Common myeloid progenitor, CD34-positive (primary cell): Measurements from ENCODE around the gene A1BG.

ENCODE experiments used
- CTCF ChIA-PET: fragments of 350-600 bp; sonication (Branson Sonifier 250); formaldehyde crosslinking; loops from one replicate; lab custom pipeline; 2021; ENCODE audit warnings: antibody characterized with exemption; lab: Charles Lee
- POLR2A ChIA-PET: fragments of 350-600 bp; sonication (Branson Sonifier 250); formaldehyde crosslinking; loops from one replicate; lab custom pipeline; 2021; ENCODE audit warnings: antibody characterized with exemption; lab: Charles Lee
- DNase-seq, 3 donors: peaks; one replicate each; pipeline versions ENCODE4 v3.0.0 to v3.0.0-alpha.2; 2013
- H3K27ac ChIP-seq, 2 experiments: 1 replicate in 1 of 2; 2 replicates in 1 of 2; pipeline ENCODE4 v1.7.0; 2013; ENCODE audit warnings: inconsistent platforms in 2 of 2, low read length in 2 of 2, mild to moderate bottlenecking in 2 of 2, low read depth in 1 of 2, moderate library complexity in 1 of 2; ENCODE audit not compliant: severe bottlenecking in 2 of 2, insufficient read depth in 1 of 2, poor library complexity in 1 of 2
- H3K27me3 ChIP-seq, 5 experiments: replicated peaks in 2 of 5; 1 replicate in 3 of 5; 2 replicates in 2 of 5; pipeline versions ENCODE4 v1.6.1 to v1.7.0; 2013; ENCODE audit warnings: low read length in 4 of 5, mild to moderate bottlenecking in 2 of 5, moderate library complexity in 2 of 5, inconsistent platforms in 1 of 5; ENCODE audit not compliant: insufficient read depth in 5 of 5, control insufficient read depth in 4 of 5
- H3K36me3 ChIP-seq, 4 experiments: 1 replicate in 2 of 4; 2 replicates in 2 of 4; pipeline versions ENCODE4 v1.6.1 to v1.7.0; 2013; ENCODE audit warnings: low read length in 3 of 4, control low read depth in 1 of 4, mild to moderate bottlenecking in 1 of 4; ENCODE audit not compliant: control insufficient read depth in 4 of 4, insufficient read depth in 4 of 4
- H3K4me1 ChIP-seq, 4 experiments: 1 replicate in 3 of 4; 2 replicates in 1 of 4; pipeline versions ENCODE4 v1.6.1 to v1.7.1; 2013; ENCODE audit warnings: low read length in 3 of 4, mild to moderate bottlenecking in 3 of 4, control low read depth in 1 of 4, inconsistent platforms in 1 of 4, moderate library complexity in 1 of 4; ENCODE audit not compliant: control insufficient read depth in 4 of 4, insufficient read depth in 4 of 4; ENCODE audit errors: control extremely low read depth in 1 of 4
- H3K4me3 ChIP-seq, 7 experiments: 1 replicate in 4 of 7; 2 replicates in 3 of 7; pipeline versions ENCODE4 v1.5.1 to v1.7.0; 2013; ENCODE audit warnings: mild to moderate bottlenecking in 7 of 7, low read length in 6 of 7, moderate library complexity in 6 of 7, inconsistent platforms in 2 of 7, low read depth in 2 of 7, control low read depth in 1 of 7; ENCODE audit not compliant: insufficient read depth in 4 of 7, control insufficient read depth in 1 of 7; ENCODE audit errors: extremely low read depth in 1 of 7
- H3K9me3 ChIP-seq, 5 experiments: 1 replicate in 4 of 5; 2 replicates in 1 of 5; pipeline versions ENCODE4 v1.6.1 to v1.7.1; 2013; ENCODE audit warnings: low read length in 4 of 5, mild to moderate bottlenecking in 2 of 5, inconsistent platforms in 1 of 5, low read depth in 1 of 5, moderate library complexity in 1 of 5; ENCODE audit not compliant: control insufficient read depth in 4 of 5, insufficient read depth in 2 of 5; ENCODE audit errors: control extremely low read depth in 1 of 5
- WGBS: methylation state at CpG from one replicate; pipeline ENCODE4 v1.1.5; 2013; ENCODE audit not compliant: insufficient coverage; 5-methylcytosine and 5-hydroxymethylcytosine counted together

The A1BG gene

GRCh38 chr19:58325311-58326022 is 27.8 kb downstream of the A1BG start:
- 96% methylated on average over 4 of the region's 6 CpGs for whole genome bisulfite sequencing
- POLR2A ChIA-PET: interaction anchor here (1.2 kb wide), 1 partner anchor 21 kb away, joined by 3 read pairs; no protein-coding TSS in a partner anchor
- DNase-seq: no peak

GRCh38 chr19:58319241-58319640 is 34.1 kb downstream of the A1BG start:
- no peak overlapping the region for H3K27ac ChIP-seq
- no peaks in the 10 kb centered on the region for H3K4me1 ChIP-seq
- ChIA-PET POLR2A (no interaction called here), CTCF (no interaction called here)
- no peak overlapping the region for H3K4me3 ChIP-seq
- H3K27me3 ChIP-seq: no peaks in the 10 kb centered on the region
- peaks cover 0 to 10% (median 1%) of the 10 kb centered on the region in 5 experiments for H3K9me3 ChIP-seq
- 96% methylated on average over 10 of the region's 10 CpGs for WGBS
- peaks cover 6 to 34% (median 21%) of the 10 kb centered on the region in 4 experiments for H3K36me3 ChIP-seq
- DNase-seq: no peak

More at GRCh38 chr19:58325311-58326022, 27.8 kb downstream of the A1BG start:
- H3K4me3 ChIP-seq: peak overlapping the region in 4 of 7 experiments; percentile 33 to 100 (median 90)
- peaks cover 0 to 12% (median 2%) of the 10 kb centered on the region in 4 experiments for H3K36me3 ChIP-seq
- no peak overlapping the region for H3K27ac ChIP-seq
- H3K9me3 ChIP-seq: no peaks in the 10 kb centered on the region
- no peaks in the 10 kb centered on the region for H3K27me3 ChIP-seq
- CTCF ChIA-PET: interaction anchor here (0.8 to 1.5 kb wide), 5 partner anchors 24 to 174 kb away, joined by 3 to 8 read pairs (median 3); partner anchors contain the start of genes ZNF497 and ZNF584
- H3K4me1 ChIP-seq: peaks cover 0 to 27% (median 21%) of the 10 kb centered on the region in 4 experiments

DNA sequence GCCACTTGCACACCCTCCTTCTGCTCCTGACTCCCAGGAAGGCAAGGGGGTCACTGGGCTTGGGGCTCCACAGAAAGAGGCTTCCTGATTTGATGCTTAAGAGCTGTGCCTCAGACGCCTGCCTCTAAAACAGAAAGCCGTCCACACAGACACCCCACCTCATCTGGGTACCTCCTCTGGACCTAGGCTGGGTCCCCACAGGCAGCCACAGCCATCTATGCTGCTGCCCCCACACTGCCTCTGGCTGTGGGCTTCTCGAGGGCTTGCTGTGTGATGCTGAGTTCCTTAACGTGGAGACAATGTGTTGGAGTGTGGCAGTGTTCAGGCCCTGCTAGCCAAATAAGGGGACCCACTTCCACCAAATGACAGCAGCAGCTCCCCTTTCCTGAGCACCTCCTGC is 35.0 kb downstream of the A1BG start:
- Histone ChIP-seq H3K4me3 (no peak overlapping the region), H3K9me3 (peaks cover 0 to 12% (median 2%) of the 10 kb centered on the region in 5 experiments), H3K27ac (no peak overlapping the region), H3K27me3 (no peaks in the 10 kb centered on the region), H3K4me1 (no peaks in the 10 kb centered on the region), H3K36me3 (peaks cover 10 to 43% (median 30%) of the 10 kb centered on the region in 4 experiments)
- ChIA-PET POLR2A (no interaction called here), CTCF (interaction anchor here (1.2 kb wide), 1 partner anchor 9 kb away, joined by 3 read pairs; no protein-coding TSS in a partner anchor)
- 94% methylated on average over 3 of the region's 4 CpGs for WGBS
- DNase-seq: no peak

DNA sequence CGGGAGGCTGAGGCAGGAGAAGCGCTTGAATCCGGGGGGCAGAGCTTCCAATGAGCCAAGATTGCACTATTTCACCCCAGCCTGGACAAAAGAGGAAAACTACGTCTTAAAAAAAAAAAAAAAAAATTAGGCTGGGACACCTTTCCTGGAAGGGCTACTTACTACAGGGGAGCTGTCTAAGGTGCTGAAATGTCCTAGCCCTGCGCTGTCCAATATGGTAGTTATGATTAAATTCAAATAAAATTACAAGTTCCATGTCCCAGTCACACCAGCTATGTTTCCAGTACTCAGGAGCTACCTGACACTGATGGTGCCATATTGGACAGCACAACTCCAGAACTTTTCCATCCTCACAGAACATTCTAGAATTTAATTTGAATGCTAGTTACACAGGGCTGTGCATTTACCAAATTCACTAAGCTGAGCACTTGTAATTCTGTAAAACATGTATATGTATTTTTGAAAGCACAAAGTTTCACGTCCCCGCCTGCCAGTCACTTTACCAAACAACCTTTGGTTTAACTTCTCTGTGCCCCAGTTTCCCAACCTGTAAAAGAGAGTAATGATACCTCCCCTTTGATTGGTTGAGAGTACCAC is 35.7 kb downstream of the A1BG start:
- 80% methylated on average over 4 of the region's 7 CpGs for WGBS
- Histone ChIP-seq H3K27ac (no peak overlapping the region), H3K27me3 (no peaks in the 10 kb centered on the region), H3K4me1 (no peaks in the 10 kb centered on the region), H3K4me3 (no peak overlapping the region), H3K9me3 (peaks cover 0 to 12% (median 7%) of the 10 kb centered on the region in 5 experiments), H3K36me3 (peaks cover 15 to 45% (median 37%) of the 10 kb centered on the region in 4 experiments)
- ChIA-PET CTCF (interaction anchor here (1.2 to 1.8 kb wide), 2 partner anchors 8 to 10 kb away, joined by 3 to 7 read pairs; no protein-coding TSS in a partner anchor), POLR2A (interaction anchor here (0.7 kb wide), 1 partner anchor 84 kb away, joined by 4 read pairs; no protein-coding TSS in a partner anchor)
- peak; percentile 28 to 68 (median 56) for DNase-seq

DNA sequence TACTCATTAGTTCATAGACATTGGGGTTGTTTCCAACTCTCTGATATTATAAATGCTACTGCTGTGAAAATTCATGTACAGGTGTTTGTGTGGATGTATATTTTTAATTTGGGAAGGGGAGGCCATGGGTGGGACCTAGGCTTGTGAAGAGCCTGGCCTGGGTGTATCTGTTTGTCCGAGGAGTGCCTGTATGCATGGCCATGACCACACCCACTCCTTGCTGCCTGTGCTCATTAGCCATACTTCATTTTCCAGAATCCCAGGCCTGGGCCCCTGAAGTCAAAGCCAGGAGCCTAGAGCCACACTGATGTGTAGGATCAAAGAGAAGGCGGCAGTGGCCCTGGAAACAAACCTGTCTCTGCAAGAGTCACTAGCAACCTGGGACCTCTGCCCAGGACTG is 37.7 kb downstream of the A1BG start:
- CTCF ChIA-PET: no interaction called here

DNA sequence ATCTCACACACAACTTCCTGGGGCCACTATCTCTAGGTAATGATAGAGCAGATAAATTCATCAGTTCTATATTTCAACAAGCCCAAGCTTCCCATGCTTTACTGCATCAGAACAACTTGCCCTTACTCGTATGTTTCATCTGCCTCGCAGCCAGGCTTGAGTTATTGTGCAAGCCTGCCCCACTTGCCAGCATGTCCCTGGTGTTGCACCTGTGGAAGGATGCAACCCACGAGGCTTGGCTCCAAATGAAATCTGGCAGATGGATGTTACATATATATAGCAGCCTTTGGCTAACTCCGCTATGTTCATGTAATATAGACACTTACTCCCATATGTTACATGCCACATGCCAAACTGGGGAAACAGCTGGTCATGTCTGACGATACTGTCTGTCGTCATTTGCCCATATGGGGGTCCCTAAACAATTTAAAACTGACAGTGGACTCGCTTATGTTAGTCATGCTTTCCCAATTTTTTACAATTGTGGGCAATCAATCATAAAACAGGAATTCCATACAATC is 41.9 kb downstream of the A1BG start:
- no peak overlapping the region for H3K27ac ChIP-seq
- WGBS: 100% methylated on average over 6 of the region's 7 CpGs
- no peak for DNase-seq
- CTCF ChIA-PET: no interaction called here
- peaks cover 36 to 87% (median 81%) of the 10 kb centered on the region in 4 experiments for H3K36me3 ChIP-seq
- H3K9me3 ChIP-seq: peaks cover 1 to 27% (median 14%) of the 10 kb centered on the region in 5 experiments
- no peaks in the 10 kb centered on the region for H3K27me3 ChIP-seq
- no peak overlapping the region for H3K4me3 ChIP-seq
- POLR2A ChIA-PET: no interaction called here
- peaks cover 0 to 2% (median under 1%) of the 10 kb centered on the region in 4 experiments for H3K4me1 ChIP-seq

More for the DNA sequence above, 37.7 kb downstream of the A1BG start:
- WGBS: 90% methylated on average over 2 of the region's 2 CpGs
- H3K4me3 ChIP-seq: no peak overlapping the region
- no peaks in the 10 kb centered on the region for H3K27me3 ChIP-seq
- POLR2A ChIA-PET: no interaction called here
- H3K9me3 ChIP-seq: peaks cover 0 to 20% (median 9%) of the 10 kb centered on the region in 5 experiments
- no peak overlapping the region for H3K27ac ChIP-seq
- H3K36me3 ChIP-seq: peaks cover 20 to 54% (median 50%) of the 10 kb centered on the region in 4 experiments
- no peak for DNase-seq
- no peaks in the 10 kb centered on the region for H3K4me1 ChIP-seq
